HK-2 (cell line): Measurements from ENCODE around the gene ANKRD13A.
"Not testable (repeated sequence)": the region's sequence is repeated elsewhere in the genome, so short reads cannot be mapped to it uniquely, and the experiment has no call there.

Experiments
- DNase-seq: peaks from one replicate; pipeline ENCODE4 v3.0.0-alpha.2; 2018; ENCODE audit not compliant: unreplicated experiment

ANKRD13A gene

GRCh38 chr12:110079477-110080400 is 80.5 kb downstream of the ANKRD13A start:
- no peak for DNase-seq

- DNase-seq: no peak
Observed at GRCh38 chr12:110080410-110080809, 81.2 kb downstream of the ANKRD13A start.

- no peak for DNase-seq
Observed at GRCh38 chr12:110084314-110085015, 85.2 kb downstream of the ANKRD13A start.

- DNase-seq: not testable (repeated sequence)
Observed at GRCh38 chr12:110088216-110088615, 89.0 kb downstream of the ANKRD13A start.

DNA sequence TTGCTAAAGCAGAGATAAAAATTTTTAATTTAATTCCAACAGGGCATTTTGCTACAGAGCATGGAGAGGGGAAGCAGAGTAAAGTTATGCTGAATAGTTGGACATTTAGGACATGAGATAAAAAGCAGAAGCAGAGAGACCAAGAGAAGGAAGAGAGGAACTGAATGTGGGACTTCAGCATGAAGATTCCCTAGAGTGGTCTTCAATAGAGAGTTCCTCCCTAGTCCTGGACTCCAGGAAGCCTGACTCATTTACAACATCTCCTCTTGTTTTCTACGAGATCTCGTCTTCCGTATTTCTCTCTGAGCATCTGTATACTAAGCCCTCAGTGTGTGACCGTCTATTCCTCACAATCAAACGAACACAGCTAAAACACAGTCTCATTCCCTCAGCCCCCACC is 89.7 kb downstream of the ANKRD13A start:
- no peak for DNase-seq
